ENCODE results near the gene SLC22A15.
"Not testable (repeated sequence)": the region's sequence is repeated elsewhere in the genome, so short reads cannot be mapped to it uniquely, and the experiment has no call there.

The SLC22A15 gene

DNA sequence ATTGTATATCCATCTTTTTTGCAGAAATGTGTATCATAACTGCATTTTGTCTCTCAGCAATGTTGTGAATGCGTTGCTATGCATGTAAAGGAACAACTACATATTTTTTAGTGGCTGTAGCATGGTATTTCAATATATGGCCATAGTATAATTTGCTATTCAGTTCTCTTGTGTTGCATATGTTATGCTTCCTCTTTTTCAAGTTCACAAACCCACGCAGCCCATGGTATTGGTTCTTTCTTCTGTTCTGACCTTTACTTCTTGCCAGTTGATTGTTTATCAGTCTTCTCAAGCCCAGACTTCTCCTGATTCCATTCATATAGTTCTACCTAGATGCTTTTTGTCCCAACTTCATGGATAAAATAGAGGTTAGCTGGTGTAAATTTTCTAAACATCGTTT lies 6.1 kb downstream of the SLC22A15 start:
- no peak for DNase-seq

DNA sequence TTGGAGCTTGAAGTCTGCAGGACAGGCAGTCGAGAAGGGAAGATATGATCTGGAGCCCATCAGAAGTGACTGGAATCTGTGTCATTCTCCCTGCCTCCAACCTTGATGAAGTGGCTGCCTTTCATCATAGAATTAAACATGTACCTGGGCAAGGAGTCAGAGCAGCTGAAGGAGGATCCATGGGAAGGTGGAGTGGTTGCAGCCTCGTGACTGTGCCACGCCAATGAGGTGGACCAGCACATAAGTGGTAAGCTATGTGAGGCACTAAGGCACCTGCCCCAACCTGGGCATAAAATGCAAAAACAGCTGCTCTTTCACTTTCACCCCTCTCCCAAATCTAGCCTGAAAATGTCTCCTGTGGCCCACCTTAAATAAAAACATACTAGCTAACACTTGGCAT lies 7.3 kb downstream of the SLC22A15 start:
- no peak for DNase-seq

DNA sequence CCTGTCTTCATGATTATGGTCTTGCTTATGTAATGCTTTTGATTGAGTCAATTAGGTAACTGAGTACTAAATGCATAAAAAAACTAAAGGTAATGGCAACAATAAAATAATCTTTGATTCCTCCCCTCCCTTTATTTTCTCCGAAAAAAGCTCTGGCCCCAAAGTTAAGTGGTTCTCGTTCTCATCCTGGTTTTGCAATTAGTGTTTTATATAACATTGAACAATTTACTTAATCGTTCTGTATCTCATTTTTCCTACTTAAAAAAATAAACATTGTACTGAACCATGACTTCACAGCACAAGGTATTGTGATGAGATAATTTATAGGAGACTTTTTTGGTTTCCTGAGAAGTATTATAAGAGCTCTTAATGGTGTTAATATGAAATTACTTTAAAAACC lies 11.3 kb downstream of the SLC22A15 start:
- DNase-seq: no peak

DNA sequence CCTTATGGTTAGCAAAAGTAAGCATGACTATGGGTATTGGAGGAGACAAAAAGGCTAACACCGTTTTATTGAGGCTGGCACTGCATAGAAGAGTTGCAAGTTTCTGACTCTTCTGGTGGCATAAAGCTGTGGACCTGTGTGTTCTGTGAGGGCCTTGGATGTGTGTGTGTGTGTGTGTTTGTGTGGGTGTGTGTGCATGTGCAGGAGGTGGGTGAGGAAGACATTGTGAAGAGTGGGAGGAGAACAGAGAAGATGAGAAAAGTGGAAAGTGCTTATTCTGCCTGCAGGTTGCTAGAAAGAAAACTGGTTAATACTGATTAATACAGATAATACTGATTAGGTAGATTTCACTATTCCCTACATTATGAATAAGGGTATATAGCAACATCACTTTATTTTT lies 12.6 kb downstream of the SLC22A15 start:
- DNase-seq: no peak

DNA sequence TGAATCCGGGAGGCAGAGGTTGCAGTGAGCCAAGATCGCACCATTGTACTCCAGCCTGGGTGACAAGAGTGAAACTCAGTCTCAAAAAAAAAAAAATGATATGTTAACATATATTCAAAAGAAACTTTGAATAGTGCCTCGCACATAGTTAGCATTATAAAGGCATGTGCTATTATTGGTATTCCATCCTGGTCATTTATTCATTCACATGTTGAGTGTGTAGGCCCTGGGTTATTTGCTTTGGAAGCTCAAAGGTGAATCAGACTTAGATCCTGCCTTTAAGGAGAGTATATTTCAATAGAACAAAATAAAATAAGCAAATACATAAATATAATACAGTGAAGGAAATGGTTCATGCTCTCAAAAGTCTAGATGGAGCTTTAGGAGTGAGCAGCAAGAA lies 13.4 kb downstream of the SLC22A15 start:
- no peak for DNase-seq

DNA sequence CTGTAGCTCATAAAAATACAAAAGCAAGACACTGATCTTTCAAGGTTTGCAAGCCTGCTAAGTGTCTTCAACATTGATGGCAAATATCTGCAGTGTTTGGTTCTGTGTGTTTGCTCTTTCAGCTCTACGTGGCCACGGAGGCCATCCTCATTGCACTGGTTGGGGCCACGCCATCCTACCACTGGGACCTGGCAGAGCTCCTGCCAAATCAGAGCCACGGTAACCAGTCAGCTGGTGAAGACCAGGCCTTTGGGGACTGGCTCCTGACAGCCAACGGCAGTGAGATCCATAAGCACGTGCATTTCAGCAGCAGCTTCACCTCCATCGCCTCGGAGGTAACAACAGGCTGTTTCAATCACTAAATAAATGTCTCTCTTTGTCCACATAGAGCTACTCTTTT lies 15.6 kb downstream of the SLC22A15 start:
- no peak for DNase-seq

DNA sequence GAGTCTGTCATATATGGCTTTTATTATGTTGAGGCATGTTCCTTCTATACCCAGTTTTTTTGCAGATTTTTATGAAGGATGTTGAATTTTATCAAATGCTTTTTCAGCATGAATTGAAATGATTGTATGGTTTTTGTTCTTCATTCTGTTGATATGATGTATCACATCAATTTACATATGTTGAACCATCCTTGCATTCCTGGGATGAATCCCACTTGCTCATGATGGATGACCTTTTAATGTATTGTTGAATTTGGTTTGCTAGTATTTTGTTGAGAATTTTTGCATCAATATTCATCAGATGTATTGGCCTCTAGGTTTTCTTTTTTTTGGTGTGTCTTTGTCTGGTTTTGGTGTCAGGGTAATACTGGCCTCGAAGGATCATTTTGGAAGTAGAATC lies 21.6 kb downstream of the SLC22A15 start:
- DNase-seq: not testable (repeated sequence)

DNA sequence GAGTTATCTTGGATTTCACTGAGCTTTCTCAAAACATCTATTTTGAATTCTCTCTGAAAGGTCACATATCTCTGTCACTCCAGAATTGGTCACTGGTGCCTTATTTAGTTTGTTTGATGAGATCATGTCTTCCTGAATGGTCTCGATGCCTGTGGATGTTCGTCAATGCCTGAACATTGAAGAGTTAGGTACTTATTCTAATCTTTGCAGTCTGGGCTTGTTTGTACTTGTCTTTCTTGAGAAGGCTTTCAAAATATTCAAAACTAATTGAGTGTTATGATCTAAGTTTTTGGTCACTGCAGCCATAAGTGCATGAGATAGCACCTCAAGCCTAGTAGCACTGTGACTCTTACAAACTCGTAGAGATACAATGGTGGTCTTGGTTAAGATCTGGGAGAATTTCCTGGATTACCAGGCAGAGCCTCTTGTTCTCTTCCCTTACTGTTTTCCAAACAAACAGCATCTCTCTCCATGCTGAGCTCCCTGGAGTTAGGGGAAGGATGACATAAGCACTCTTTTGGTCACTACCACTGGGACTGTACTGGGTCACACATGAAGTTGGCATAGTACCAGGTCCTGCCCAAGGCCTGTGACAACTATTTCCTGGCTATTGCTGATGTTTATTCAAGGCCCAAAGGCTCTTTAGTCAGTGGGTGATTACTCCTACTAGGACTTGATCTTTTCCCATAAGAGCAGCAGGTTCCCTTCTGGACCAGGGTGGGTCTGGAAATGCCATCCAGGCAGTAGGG lies 25.6 kb downstream of the SLC22A15 start:
- DNase-seq: no peak

DNA sequence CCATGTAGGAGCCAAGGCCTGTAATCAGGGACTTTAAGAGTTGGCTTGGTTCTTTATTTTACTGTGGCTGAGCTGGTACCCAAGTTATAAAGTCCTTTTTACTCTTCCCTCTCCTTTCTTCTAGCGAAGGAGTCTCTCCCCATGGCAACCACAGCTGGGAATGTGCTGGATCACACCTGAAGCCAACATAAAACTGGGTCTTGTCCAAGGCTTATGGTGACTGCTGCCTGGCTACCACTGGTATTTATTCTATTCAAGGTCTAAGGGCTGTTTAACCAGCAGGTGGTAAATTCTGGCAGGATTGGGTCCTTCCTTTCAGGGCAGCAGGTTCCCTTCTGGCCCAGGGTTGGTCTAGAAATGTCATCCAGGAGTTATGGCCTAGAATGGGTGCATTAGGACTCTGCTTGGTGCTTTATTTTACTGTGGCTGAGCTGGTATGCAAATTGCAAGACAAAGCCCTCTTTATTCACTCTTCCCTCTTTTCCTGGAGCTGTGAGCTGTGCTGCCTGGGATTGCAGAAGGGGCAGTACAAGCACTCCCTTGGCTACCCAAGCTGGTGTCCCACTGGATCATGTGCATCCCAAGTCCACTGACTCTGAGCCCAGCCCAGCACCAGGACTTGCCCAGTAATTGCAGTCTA lies 26.6 kb downstream of the SLC22A15 start:
- DNase-seq: no peak

DNA sequence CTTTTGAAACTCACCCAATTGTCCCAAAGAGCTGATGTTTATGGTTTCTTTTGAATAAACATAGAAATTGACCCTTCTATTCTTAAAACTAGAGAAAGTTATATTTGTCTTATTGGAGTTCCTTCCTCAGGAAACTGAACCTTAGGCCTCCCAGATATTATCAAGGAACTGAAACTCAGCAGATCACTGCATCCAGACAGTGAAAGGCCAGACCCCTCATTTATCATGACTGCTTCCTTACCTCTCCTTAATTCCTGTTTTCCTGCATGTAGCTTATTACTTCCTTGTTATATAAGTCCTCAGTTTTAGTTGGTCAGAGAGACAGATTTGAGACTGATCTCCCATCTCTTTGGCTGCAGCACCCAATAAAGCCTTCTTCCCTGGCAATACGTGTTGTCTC lies 27.5 kb downstream of the SLC22A15 start:
- no peak for DNase-seq

DNA sequence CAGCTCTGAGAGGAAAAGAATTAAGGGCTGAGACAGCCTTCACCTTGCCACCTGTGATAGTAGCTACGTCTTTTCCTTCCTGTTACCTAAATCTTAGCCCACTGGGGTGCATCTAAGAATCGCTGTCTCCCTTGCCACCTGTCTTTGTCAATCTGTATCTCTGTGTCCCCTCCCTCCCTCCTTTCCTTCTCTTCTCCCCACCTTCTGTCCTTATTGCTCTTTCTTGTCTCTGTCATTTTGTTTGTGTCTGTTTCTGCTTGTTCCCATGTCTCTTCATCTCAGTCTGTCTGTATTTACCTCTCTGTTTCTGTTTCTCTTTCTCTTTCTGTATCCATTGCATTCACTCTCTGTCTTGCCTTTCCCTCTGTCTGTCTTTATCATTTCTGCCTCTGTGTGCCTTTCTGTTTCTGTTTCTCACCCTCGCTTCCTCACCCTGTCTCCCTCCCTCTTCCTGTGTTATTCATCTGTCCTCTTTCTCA lies 30.2 kb downstream of the SLC22A15 start:
- DNase-seq: no peak

DNA sequence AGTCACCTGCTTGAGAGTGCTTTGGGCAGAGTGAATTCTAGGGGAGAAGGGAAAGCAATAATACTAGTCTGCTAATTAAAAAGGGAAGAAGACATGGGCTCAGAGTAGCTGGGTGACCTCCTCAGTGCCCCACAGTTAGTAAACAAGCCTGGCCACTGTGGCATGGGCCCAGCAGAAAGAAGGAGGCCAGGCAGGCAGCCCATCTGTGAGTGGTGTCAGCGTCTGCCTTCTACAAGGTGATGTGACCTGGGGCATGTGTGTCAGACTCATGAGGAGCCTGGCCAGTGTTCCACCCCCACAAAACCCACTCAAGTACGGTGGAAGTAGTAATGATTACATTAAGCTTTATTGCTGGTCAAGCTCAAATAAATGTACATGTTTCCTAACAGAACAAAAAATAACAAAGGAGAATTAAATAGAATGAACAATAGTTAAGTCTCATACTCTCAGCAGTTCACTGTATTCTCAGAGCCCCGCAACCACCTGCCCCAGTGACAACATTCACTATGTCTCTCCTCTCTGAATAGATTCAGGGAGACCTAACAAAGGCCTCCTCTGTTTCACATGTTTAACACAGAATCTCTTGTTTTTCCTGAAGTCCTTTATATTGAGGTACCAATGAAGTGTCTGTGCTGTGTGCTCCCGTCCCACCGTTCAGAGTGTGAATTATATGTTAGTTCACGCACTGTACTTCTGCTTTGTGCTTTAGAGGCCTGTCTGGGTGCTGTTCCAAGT lies 32.5 kb downstream of the SLC22A15 start:
- DNase-seq: no peak

DNA sequence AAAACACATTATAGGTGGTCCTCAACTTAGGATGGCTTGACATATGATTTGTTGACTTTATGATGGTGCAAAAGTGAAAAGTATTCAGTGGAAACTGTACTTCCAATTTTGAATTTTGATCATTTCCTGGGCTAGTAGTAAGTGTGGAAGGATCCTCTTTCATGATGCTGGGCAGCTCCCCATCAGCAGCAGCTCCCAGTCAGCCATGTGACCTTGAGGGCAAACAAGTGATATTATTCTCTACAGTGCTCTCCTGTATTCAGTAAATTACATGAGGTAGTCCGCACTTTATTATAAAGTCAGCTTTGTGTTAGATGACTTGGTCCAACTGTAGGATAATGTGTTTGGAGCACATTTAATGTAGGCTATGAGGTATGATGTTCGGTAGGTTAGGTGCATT lies 36.4 kb downstream of the SLC22A15 start:
- DNase-seq: no peak

DNA sequence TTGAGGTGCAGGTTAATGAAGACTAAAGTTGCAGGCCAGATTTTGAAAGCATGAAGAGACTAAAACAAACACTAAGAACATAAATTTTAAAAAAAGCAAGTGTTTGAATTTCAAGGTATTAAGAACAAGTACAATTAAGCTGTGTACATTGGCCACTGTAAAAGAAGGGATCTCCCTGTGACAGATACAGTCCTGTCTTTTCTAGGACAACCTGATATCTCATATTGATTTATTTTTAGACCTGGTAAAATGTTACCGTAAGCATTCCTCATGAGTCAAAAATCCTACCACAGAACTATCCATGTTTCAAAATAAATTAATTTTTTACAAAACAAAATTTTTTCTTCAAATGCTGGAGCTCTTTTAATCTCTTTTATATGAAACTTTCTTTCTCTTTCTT lies 39.4 kb downstream of the SLC22A15 start:
- DNase-seq: no peak

DNA sequence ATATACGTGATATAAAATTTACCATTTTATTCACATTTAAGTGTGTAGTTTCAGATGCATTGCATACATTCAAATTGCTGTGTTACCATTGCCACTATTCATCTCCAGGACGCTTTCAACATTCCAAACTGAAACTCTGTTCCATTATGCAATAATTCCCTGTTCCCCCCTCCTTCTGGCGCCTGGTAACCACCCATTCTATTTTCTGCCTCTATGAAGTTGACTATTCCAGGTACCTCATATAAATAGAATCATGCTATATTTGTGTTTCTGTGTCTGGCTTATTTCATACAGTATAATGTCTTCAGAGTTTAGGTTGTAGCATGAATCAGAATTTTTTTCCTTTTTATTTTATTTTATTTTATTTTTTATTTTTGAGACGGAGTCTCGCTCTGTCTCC lies 41.7 kb downstream of the SLC22A15 start:
- no peak for DNase-seq

DNA sequence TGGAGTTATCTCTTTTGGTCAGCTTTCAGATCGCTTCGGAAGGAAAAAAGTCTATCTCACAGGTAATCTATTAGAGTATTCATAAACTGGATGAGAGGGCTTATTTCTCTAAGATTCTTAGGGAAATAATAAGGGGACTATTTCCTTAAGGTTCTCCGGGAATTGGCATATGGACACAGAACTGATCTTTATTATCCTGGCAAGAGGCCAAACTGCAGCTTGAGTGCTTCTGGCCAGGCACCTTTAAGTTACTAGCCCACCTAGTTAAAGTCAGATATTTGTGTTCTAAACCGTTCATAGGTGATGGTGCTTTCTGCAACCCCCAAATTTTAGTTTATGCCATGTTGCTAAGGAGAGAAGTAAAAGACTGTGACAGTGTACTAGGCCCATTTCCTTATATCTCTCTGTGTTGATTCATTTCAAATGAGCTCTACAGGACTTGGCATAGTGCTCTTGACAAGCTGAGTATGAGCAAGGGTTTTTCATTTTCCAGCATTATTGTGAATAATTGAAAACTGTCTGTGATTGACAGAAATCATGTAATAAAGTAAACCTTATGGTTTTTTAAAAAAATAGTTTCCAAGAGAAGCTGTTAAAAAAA lies 43.4 kb downstream of the SLC22A15 start:
- DNase-seq: no peak

DNA sequence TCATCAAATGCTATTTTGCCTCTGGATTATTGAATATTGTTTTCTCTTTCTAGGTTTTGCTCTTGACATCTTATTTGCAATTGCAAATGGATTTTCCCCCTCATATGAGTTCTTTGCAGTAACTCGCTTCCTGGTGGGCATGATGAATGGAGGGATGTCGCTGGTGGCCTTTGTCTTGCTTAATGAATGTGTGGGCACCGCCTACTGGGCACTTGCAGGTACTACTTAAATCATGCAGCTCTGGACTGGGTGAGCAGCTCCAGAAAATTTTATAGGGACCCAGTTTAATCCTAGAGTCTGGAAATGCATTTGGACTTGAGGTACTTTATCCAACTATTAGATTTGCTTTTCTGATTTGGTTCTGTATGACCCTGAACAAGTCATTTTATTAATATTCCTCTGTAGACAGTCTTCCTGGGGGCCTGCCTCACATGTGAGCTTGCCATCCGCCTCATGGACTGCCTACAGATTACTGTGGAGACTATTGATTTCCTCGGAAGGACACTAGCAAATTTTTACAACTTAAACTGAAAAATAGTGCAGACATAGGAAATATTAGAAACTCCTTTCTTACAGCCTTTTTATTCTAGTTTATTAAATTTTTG lies 44.5 kb downstream of the SLC22A15 start:
- DNase-seq: no peak

DNA sequence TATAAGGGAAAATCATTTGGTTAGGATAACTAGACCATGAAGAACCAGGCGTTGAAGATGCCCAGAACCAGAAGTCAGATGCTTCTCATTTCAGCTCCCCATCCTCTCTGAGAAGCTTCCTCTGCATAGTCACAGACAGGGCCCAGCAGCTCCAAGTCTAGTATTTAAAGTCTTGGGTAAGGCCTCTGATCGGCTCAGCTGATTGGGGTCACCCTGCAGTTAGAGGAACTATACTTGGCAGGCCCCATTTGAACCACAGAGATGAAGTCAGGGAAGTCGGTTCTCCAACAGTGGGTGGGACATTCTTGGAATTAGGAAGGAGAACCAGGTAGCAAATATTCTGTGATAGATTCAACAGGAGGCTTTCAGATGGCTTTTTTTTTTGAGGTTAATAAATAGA lies 48.3 kb downstream of the SLC22A15 start:
- no peak for DNase-seq

DNA sequence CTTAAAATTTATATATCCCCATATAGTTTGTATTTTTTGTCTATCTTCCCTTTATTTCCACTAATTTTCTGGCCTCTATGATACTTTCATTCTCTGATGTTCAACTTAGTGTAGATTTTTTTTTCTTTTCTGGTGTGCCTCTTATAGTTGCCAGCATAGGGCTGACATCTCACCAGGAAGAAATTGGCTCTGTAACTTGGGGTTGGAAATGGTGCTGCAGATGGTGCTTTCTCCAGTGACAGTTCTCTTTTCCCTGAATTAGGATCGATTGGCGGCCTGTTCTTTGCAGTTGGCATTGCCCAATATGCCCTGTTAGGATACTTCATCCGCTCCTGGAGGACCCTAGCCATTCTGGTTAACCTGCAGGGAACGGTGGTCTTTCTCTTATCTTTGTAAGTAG lies 50.3 kb downstream of the SLC22A15 start:
- no peak for DNase-seq

DNA sequence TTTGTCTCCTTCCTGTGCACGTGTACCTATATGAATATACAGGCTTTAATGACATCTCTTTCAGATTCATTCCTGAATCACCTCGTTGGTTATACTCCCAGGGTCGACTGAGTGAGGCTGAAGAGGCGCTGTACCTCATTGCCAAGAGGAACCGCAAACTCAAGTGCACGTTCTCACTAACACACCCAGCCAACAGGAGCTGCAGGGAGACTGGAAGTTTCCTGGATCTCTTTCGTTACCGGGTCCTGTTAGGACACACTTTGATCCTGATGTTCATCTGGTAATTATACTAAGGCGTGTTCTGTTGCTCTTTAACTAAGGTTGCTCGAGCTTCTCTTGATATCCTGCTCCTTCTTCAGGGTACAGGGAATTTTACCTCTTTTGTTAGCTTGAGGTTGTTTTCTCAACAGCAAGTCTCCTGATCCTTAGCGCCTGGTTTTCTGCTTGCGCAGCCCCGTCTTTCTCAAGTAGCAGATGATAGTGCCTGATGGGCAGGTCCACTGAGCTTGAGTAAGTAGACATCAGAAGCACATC lies 55.1 kb downstream of the SLC22A15 start:
- DNase-seq: no peak

DNA sequence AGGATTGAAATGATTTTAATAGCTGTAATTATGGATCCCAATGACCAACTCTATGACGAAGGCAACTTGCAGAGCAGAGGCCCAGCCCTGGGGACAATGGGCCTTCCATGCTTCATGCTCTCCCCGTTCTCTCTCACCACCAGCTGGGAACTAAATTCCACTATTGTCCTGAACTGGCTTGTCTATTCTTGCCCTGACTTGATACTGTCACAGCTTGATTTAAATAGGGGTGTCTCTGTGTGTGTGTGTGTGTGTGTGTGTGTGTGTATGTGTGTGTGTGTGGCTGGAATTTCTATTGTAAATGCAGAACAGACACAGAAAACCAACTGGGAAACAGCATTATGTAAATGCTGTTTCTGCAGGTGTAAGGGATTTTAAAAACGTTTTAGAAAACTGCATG lies 57.0 kb downstream of the SLC22A15 start:
- no peak for DNase-seq

DNA sequence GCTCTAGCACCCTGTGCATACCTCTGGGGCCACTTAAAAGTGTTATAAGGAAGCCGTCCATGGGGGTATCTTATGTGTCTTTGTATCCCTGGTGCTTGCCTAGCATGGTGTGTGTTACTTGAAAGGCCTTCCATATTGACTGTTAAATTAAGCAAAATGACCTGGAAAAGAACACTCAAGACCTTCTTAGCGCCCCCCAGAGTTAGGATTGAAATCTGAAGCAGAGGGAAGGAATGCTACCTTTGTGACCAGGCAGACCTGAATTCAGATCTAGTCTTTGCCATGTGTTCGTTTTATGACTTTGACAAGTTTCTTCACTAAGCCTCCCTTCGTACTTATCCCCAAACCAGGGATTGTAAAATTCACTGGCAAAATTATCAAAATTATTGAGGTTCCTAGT lies 59.9 kb downstream of the SLC22A15 start:
- DNase-seq: no peak

DNA sequence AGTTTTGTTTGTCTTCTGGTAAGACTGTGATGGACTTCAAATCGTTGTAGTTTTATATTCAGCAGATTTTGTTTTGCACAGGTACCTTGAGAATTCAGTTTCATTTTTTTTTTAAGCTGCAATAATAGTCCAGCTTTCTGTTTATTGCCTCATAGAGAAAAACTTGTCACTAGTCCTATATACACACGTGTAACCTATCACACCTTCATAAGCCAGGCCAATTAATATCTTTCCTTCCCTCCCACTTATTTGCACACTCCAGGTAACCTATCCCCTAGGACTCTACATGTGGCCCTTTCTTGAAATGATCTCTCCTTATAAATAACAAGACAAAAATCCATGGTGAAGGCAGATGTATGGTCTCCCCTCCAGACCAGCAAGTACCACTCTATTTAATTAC lies 62.4 kb downstream of the SLC22A15 start:
- DNase-seq: no peak

Data from left hindlimb (tissue), 1 donor.